Tongue (tissue), 2 donors: ENCODE results near the gene AIM2. TPM values are rescaled to one million over a fixed set of nuclear protein-coding genes. Genes with fewer than 3 reads are reported as not detected.
"Not testable (repeated sequence)": the region's sequence is repeated elsewhere in the genome, so short reads cannot be mapped to it uniquely, and the experiment has no call there.

Experiments used
- DNase-seq: peaks from one replicate; pipeline ENCODE4 v3.0.0-alpha.2; 2015
- total RNA-seq: library from RNA; depleted of rRNA; stranded (reverse); fragments of >200 nt; gene quantifications from one replicate; pipeline ENCODE4 v1.2.3, GENCODE V29; 2014

Gene AIM2
- not detected for total RNA-seq

DNA sequence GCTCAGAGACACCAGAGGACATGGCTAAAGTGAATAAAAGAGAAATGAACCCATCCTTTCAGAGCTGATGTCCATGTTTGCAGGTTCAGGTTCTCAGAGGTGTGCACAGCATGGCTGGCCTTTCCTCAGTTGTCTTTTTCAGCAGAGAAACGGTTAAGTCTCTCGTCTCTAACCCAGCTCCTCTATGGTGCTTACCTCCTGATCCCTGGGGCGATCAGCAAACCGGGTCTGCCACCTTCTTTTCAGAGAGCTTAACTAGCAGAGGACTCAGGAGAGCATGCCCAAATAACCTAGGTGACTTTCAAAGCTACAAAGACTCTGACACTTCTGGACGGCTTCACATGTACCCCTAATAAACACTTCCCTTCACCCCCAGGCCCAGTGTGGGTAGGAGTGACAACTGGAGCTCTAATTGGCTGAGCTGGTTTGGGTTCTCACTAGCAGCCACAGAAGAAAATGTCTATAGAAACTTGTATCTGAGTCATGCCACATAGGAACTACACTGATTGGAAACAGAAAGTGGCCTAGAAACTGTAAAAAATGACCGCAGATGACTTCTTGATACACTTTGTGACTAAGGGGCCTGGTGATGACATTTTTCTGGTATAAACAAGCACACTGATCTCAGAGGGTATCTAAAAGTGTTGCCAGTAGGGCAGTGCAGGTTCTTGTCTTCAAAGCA, at the start of gene AIM2:
AIM2 (minus strand) TSS at position 329 of the 682 bp plus-strand sequence. CDS start 3,267 bp downstream, outside the sequence.
- DNase-seq = no peak

DNA sequence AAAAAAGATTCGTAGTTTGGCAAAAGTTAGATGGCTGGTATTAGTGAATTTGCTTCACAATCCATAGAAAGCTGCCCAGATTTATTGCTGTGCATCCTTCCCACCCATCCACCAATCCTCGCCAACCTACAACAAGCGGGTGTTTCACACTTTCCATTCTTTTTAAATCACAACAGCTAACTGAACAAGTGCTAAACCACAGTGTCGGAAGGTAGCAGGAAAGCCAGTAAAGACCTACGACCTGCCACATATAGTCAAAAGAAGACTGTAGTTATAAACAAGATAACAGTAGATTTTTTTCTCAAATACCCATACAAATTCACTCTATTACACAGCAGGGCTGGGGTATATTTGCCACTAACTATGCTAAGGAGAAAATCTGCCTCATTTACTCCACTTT, 47.0 kb upstream of the AIM2 start:
- DNase-seq = no peak

GRCh38 chr1:159122005-159122621, 45.5 kb upstream of the AIM2 start:
- no peak for DNase-seq

- peak; percentile 32 for DNase-seq
Measured at GRCh38 chr1:159121526-159121925, 45.0 kb upstream of the AIM2 start.

DNA sequence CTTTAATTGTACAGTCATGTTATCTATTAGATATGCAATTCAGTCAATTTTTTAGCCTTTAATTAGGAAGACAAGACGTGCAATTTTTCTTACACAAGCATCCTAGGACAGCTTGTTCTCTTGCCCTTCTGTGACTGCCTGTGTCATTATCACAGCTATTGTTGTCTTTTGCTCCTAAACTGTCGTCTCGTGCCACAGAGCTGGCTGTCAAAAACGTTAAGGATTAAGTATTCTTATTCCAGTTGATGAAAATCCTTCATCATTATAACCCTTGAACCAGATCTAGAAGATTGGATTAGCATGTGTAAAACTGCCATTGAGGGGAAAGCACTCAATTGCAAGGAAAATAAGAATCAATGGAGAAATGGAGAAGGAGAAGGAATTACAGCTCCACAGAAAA, 43.8 kb upstream of the AIM2 start:
- no peak for DNase-seq

DNA sequence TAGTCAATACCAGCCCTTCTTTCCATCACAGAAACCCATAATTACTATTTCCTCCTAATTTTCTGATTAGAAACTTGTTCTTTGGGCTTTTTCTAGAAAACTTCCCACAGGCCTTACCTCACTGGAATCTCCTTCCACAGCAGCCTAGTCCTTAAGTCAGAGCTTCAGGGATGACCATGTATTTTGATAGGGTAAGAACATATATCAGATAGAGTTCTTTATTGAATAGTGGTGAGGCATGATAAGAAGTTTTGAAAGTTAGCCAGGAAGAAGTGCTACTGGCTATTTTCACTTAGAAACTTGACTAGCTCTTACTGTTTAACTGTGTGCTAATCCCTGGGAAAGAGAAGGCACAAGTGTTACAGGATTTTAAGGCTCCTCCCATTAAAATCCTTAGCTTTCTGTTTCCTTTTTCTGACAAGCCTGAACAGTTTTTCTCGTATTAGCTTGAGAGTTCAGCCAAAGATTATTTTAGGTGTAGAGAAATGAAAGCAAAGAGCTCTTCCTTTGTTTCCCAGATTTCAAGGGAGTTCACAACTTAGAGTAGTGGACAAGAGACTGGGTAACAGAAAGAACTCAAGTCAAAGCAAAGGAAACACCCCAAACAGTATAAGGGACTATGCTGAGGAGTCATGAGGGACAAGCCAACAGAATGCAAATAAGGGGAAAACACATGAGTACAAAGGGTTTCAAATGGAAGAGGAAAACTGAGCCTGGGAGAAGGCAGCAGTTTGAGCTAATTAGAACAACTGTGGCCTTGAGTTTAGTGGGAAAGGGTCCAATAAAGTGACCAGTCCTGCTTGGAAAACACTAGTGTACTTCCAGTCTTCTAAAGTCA, 37.2 kb upstream of the AIM2 start:
- peak; percentile 29 for DNase-seq

DNA sequence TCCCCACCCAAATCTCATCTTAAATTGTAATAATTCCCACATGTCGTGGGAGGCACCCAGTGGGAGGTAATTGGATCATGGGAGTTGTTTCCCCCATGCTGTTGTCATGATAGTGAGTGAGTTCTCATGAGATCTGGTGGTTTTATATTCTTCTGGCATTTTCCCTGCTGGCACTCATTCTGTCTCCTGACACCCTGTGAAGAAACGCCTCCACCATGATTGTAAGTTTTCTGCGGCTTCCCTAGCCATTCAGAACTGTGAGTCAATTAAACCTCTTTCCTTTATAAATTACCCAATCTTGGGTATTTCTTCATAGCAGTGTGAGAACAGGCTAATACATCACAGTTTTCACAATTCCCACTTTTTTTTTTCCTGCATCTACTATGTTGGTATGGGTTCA, 26.5 kb upstream of the AIM2 start:
- not testable (repeated sequence) for DNase-seq

DNA sequence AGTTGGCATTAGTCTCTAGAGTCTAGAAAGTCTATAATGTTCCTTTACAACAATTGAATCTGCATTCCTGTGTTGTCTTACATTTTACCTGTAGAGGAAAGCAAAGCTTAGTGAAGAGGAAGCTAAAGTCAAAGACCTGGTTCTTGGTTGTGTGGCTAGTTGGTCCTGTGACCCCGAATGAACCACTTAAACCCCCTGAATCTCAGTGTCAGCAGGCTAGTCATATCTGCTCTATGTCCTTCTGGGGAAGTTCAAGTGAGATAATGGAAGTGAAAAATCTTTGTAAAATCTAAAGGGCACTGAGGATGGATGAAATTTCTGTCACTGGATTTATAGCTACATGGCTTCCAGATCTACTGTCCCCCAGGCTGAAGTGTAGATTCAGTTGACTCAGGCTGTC, 24.0 kb upstream of the AIM2 start:
- DNase-seq = no peak

GRCh38 chr1:159098596-159098995, 22.0 kb upstream of the AIM2 start:
- no peak for DNase-seq

DNA sequence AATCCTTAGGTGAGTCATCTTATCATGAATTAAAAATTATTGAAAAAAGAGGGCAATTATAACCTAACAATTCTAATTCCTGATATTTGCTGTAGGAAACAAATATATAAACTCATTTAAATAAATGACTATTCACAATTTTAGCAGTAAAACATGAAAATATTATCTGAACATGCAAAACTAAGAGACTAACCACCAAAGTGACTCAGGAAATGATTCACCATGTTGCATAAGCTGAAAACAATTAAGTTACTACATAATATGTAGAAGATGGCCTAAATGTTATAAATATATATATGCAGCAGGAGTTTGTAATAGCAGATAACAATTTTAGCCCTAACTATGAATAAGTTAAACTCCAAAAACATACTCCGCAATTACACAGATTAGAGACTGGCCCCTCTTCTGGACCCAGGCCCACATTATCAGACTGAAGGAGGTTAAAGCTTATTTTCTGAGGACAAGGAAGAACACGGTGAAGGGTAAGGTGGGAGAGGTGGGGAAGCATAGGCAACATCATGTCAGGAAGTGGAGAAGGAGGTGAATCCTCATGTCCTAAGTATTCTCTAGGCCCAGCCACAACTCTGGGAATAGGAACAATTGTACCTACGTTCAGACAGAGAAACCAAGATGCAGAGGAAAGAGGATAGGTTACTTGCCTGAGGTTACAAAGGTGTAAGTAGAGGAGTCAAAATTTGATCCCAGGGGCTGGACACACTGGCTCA, 15.6 kb upstream of the AIM2 start:
- no peak for DNase-seq

- DNase-seq = no peak
Measured at GRCh38 chr1:159091607-159092031, 15.1 kb upstream of the AIM2 start.

GRCh38 chr1:159091180-159091560, 14.6 kb upstream of the AIM2 start:
- DNase-seq = no peak

DNA sequence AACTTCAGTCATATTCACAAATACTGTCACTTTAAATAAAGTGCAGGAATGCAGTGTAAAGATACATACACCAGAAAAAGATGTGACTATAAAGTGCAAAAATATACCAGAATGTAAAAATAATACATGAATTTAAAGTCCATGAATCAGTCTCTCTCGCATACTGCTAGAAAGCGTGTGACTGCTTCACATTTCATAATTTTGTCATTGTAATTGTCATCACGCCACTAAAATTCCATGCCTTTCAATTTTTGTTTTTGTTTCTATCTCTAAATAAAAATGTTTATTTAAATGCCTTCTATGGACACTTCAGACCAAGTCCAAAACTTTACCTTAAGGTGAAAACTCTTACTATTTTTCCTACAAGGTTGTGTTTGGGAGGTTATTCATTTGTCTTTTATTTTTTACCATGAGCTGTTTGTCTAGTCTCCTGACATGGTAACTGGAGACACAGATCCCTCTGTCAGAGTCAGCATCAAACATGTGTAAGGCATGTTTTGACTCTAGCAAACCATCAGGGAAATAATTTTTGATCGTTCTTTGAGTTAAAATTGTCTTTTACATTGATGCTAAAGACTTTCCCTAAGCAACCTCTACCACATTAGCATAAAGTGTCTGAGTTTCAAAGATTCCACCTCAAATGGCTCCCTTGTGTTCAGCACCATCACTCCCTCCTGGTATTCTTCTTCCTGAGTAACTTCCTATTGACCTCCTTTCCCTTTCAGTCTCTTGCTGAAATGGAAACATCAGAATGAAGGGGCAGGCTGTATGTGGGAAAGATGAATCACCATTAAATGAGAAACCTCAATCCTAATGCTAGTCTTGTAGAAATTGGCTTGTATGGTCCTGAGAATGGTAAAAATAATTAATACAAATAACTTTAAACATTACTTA, 14.0 kb upstream of the AIM2 start:
- no peak for DNase-seq

DNA sequence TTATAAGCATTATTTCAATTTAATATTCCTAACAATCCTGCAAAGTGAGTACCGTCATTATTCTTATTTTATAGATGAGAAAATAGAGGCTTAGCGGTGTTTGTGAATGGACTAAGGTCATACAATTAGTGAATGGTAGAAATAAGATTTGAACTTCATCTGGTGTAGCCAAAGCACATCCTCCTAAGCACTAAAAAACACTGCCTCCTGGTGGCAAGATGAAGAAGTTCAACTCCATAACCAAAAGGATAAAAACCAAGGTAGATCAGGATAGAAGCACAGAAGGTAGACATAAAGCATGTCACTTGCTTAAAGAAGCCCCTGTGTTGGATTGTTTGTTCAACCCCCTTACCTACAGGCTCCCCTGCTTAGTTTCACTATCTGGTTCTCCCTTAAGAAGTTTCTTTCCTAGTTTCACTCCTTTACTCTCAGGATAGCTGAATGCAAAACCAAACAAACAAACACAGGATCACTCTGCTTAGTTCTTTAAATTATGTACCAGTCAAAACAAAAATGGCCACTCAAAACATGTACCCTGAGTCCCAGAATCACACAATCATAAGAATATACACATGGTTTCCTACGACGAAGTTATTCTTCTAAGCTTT, 12.7 kb upstream of the AIM2 start:
- no peak for DNase-seq

GRCh38 chr1:159088546-159089183, 12.1 kb upstream of the AIM2 start:
- no peak for DNase-seq

DNA sequence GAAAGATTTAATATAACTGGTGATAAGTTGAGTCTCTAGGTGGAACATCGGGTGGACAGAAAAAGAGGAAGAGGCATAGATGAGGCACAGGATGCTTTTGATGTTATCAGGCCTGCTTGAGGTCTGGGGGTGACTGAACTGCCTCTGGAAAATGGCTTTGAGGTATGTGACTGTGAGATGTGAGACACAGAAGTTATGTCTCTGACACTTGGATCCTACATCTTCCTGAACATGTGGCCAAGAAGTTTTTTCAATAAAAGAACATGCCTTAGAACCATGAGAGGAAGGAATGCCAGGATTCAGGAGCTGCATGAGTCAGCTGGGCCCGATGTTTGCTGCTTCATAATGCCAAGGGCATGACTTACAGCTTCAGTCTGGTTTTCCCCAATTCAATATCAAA, 11.5 kb upstream of the AIM2 start:
- DNase-seq = no peak

GRCh38 chr1:159084867-159085266, 8.3 kb upstream of the AIM2 start:
- no peak for DNase-seq

GRCh38 chr1:159084152-159084551, 7.6 kb upstream of the AIM2 start:
- no peak for DNase-seq

GRCh38 chr1:159083013-159083412, 6.4 kb upstream of the AIM2 start:
- no peak for DNase-seq

GRCh38 chr1:159081626-159082025, 5.1 kb upstream of the AIM2 start:
- no peak for DNase-seq

- DNase-seq = no peak
Measured at GRCh38 chr1:159079525-159079924, 3.0 kb upstream of the AIM2 start.
